Keratinocyte (primary cell): ENCODE data around the gene ALK.

Experiments used
- CTCF ChIP-seq, 3 experiments: IDR thresholded peaks in 1 of 3; conservative IDR thresholded peaks in 1 of 3; optimal IDR thresholded peaks in 1 of 3; 2 replicates in 2 of 3; 3 replicates in 1 of 3; pipeline versions ENCODE3 to v1.5.1; 2011; ENCODE audit warnings: low read length in 3 of 3, mild to moderate bottlenecking in 3 of 3, moderate library complexity in 2 of 3, control low read depth in 1 of 3, inconsistent platforms in 1 of 3; ENCODE audit not compliant: insufficient read depth in 2 of 3; ENCODE audit errors: extremely low read depth in 1 of 3
- EZH2 ChIP-seq: IDR thresholded peaks from one replicate; pipeline ENCODE4 v1.6.1; 2012; ENCODE audit warnings: inconsistent platforms, mild to moderate bottlenecking, low read length, moderate library complexity

GRCh38 chr2:29479401-29479800 is 442.0 kb downstream of the ALK start:
- no peak for TF ChIP-seq CTCF (optimal IDR thresholded peaks at IDR 0.05 in 1 of 3, IDR thresholded peaks at IDR 0.05 in 1 of 3, conservative IDR thresholded peaks at IDR 0.05 in 1 of 3; ENCODE audit: extremely low read depth in 1 of 3, insufficient read depth in 2 of 3, low read length in 3 of 3)
- TF ChIP-seq EZH2 = no peak
